Stimulated activated memory B cell treated with anti-CD40 and anti-IgM and Interleukin-4, amounts not matched to agents 10 μg/mL and 1 μg/mL and 100 μg/mL, for 72 hours (primary cell): ENCODE measurements around the gene MYH10.

Experiments used
- ATAC-seq: fragments of 150-1000 bp; cut with Tn5 transposase; 2 replicates; pipeline ENCODE4 v1.10.0; 2021
- H3K27ac Mint-ChIP-seq: one replicate; pipeline ENCODE4 v1.8.0; 2022; ENCODE audit warnings: mild to moderate bottlenecking, mixed read lengths
- H3K27me3 Mint-ChIP-seq: one replicate; pipeline ENCODE4 v1.8.0; 2022; ENCODE audit warnings: mixed read lengths
- H3K36me3 Mint-ChIP-seq: one replicate; pipeline ENCODE4 v1.8.0; 2022; ENCODE audit warnings: mixed read lengths
- H3K4me1 Mint-ChIP-seq: one replicate; pipeline ENCODE4 v1.8.0; 2022; ENCODE audit warnings: mixed read lengths
- H3K4me3 Mint-ChIP-seq: one replicate; pipeline ENCODE4 v1.8.0; 2022; ENCODE audit warnings: mild to moderate bottlenecking, moderate library complexity, mixed read lengths
- H3K9me3 Mint-ChIP-seq: one replicate; pipeline ENCODE4 v1.8.0; 2022; ENCODE audit warnings: mixed read lengths

Gene MYH10

GRCh38 chr17:8599351-8600011 lies 31.0 kb downstream of the MYH10 start:
- Mint-ChIP-seq H3K27ac (no peak overlapping the region), H3K4me1 (no peaks in the 10 kb centered on the region), H3K27me3 (peaks cover 14% of the 10 kb centered on the region), H3K9me3 (no peaks in the 10 kb centered on the region), H3K36me3 (no peaks in the 10 kb centered on the region), H3K4me3 (no peak overlapping the region)
- no peak for ATAC-seq

- no peak overlapping the region for H3K4me3 Mint-ChIP-seq
- H3K27ac Mint-ChIP-seq = no peak overlapping the region
- no peaks in the 10 kb centered on the region for H3K36me3 Mint-ChIP-seq
- H3K9me3 Mint-ChIP-seq = no peaks in the 10 kb centered on the region
- peak; percentile 50 for ATAC-seq
- peaks cover 14% of the 10 kb centered on the region for H3K27me3 Mint-ChIP-seq
- no peaks in the 10 kb centered on the region for H3K4me1 Mint-ChIP-seq
Measured at GRCh38 chr17:8598913-8599312, 31.6 kb downstream of the MYH10 start.

GRCh38 chr17:8593830-8594229 lies 36.7 kb downstream of the MYH10 start:
- H3K36me3 Mint-ChIP-seq = no peaks in the 10 kb centered on the region
- ATAC-seq = no peak
- no peak overlapping the region for H3K27ac Mint-ChIP-seq
- no peaks in the 10 kb centered on the region for H3K9me3 Mint-ChIP-seq
- H3K4me1 Mint-ChIP-seq = no peaks in the 10 kb centered on the region
- H3K4me3 Mint-ChIP-seq = no peak overlapping the region
- peaks cover 26% of the 10 kb centered on the region for H3K27me3 Mint-ChIP-seq

- no peaks in the 10 kb centered on the region for H3K36me3 Mint-ChIP-seq
- no peaks in the 10 kb centered on the region for H3K9me3 Mint-ChIP-seq
- H3K4me3 Mint-ChIP-seq = no peak overlapping the region
- H3K27me3 Mint-ChIP-seq = peaks cover 32% of the 10 kb centered on the region
- H3K27ac Mint-ChIP-seq = no peak overlapping the region
- no peaks in the 10 kb centered on the region for H3K4me1 Mint-ChIP-seq
- ATAC-seq = no peak
Measured at GRCh38 chr17:8593276-8593675, 37.2 kb downstream of the MYH10 start.

- Mint-ChIP-seq H3K4me1 (no peaks in the 10 kb centered on the region), H3K4me3 (no peak overlapping the region), H3K9me3 (no peaks in the 10 kb centered on the region), H3K27ac (no peak overlapping the region), H3K36me3 (no peaks in the 10 kb centered on the region), H3K27me3 (peaks cover 42% of the 10 kb centered on the region)
- no peak for ATAC-seq
Measured at GRCh38 chr17:8588877-8589554, 41.5 kb downstream of the MYH10 start.

- H3K27ac Mint-ChIP-seq = no peak overlapping the region
- H3K27me3 Mint-ChIP-seq = peaks cover 37% of the 10 kb centered on the region
- no peaks in the 10 kb centered on the region for H3K9me3 Mint-ChIP-seq
- no peak for ATAC-seq
- H3K4me3 Mint-ChIP-seq = no peak overlapping the region
- H3K36me3 Mint-ChIP-seq = no peaks in the 10 kb centered on the region
- no peaks in the 10 kb centered on the region for H3K4me1 Mint-ChIP-seq
Measured at GRCh38 chr17:8586766-8587165, 43.8 kb downstream of the MYH10 start.

- Mint-ChIP-seq H3K27me3 (peaks cover 30% of the 10 kb centered on the region), H3K4me1 (peaks cover 2% of the 10 kb centered on the region), H3K9me3 (no peaks in the 10 kb centered on the region), H3K36me3 (no peaks in the 10 kb centered on the region), H3K27ac (no peak overlapping the region), H3K4me3 (no peak overlapping the region)
- ATAC-seq = no peak
Measured at GRCh38 chr17:8585911-8586310, 44.6 kb downstream of the MYH10 start.

- Mint-ChIP-seq H3K9me3 (no peaks in the 10 kb centered on the region), H3K4me3 (no peak overlapping the region), H3K4me1 (peaks cover 6% of the 10 kb centered on the region), H3K27ac (no peak overlapping the region), H3K36me3 (no peaks in the 10 kb centered on the region), H3K27me3 (peaks cover 22% of the 10 kb centered on the region)
- no peak for ATAC-seq
Measured at GRCh38 chr17:8583954-8584353, 46.6 kb downstream of the MYH10 start.

GRCh38 chr17:8580952-8581658 lies 49.4 kb downstream of the MYH10 start:
- Mint-ChIP-seq H3K4me3 (no peak overlapping the region), H3K4me1 (peaks cover 6% of the 10 kb centered on the region), H3K36me3 (no peaks in the 10 kb centered on the region), H3K27ac (no peak overlapping the region), H3K27me3 (no peaks in the 10 kb centered on the region), H3K9me3 (no peaks in the 10 kb centered on the region)
- peak; percentile 69 for ATAC-seq

- Mint-ChIP-seq H3K4me3 (no peak overlapping the region), H3K27me3 (no peaks in the 10 kb centered on the region), H3K36me3 (no peaks in the 10 kb centered on the region), H3K4me1 (peaks cover 6% of the 10 kb centered on the region), H3K9me3 (no peaks in the 10 kb centered on the region), H3K27ac (no peak overlapping the region)
- ATAC-seq = no peak
Measured at GRCh38 chr17:8577868-8578267, 52.7 kb downstream of the MYH10 start.

GRCh38 chr17:8576559-8577294 lies 53.8 kb downstream of the MYH10 start:
- no peak for ATAC-seq
- Mint-ChIP-seq H3K4me1 (peaks cover 6% of the 10 kb centered on the region), H3K9me3 (no peaks in the 10 kb centered on the region), H3K4me3 (no peak overlapping the region), H3K36me3 (no peaks in the 10 kb centered on the region), H3K27me3 (peaks cover 8% of the 10 kb centered on the region), H3K27ac (no peak overlapping the region)

GRCh38 chr17:8574687-8575086 lies 55.8 kb downstream of the MYH10 start:
- H3K36me3 Mint-ChIP-seq = no peaks in the 10 kb centered on the region
- peaks cover 10% of the 10 kb centered on the region for H3K27me3 Mint-ChIP-seq
- no peaks in the 10 kb centered on the region for H3K9me3 Mint-ChIP-seq
- H3K4me3 Mint-ChIP-seq = no peak overlapping the region
- no peak overlapping the region for H3K27ac Mint-ChIP-seq
- no peaks in the 10 kb centered on the region for H3K4me1 Mint-ChIP-seq
- ATAC-seq = no peak

GRCh38 chr17:8572764-8573163 lies 57.8 kb downstream of the MYH10 start:
- no peaks in the 10 kb centered on the region for H3K36me3 Mint-ChIP-seq
- no peak for ATAC-seq
- no peak overlapping the region for H3K4me3 Mint-ChIP-seq
- H3K9me3 Mint-ChIP-seq = no peaks in the 10 kb centered on the region
- H3K27me3 Mint-ChIP-seq = peaks cover 10% of the 10 kb centered on the region
- H3K4me1 Mint-ChIP-seq = no peaks in the 10 kb centered on the region
- no peak overlapping the region for H3K27ac Mint-ChIP-seq

GRCh38 chr17:8563981-8564602 lies 66.4 kb downstream of the MYH10 start:
- H3K9me3 Mint-ChIP-seq = no peaks in the 10 kb centered on the region
- peaks cover 23% of the 10 kb centered on the region for H3K27me3 Mint-ChIP-seq
- H3K4me3 Mint-ChIP-seq = no peak overlapping the region
- no peaks in the 10 kb centered on the region for H3K4me1 Mint-ChIP-seq
- H3K27ac Mint-ChIP-seq = no peak overlapping the region
- no peaks in the 10 kb centered on the region for H3K36me3 Mint-ChIP-seq
- ATAC-seq = no peak
